Stimulated activated naive CD4-positive, alpha-beta T cell treated with Interleukin-2 at 50 U/mL for 16 hours (primary cell): ENCODE measurements around the gene RAC3.

Experiments
- DNase-seq: peaks from one replicate; lab custom pipeline; 2025; lab: John Stamatoyannopoulos, UW

Gene RAC3

DNA sequence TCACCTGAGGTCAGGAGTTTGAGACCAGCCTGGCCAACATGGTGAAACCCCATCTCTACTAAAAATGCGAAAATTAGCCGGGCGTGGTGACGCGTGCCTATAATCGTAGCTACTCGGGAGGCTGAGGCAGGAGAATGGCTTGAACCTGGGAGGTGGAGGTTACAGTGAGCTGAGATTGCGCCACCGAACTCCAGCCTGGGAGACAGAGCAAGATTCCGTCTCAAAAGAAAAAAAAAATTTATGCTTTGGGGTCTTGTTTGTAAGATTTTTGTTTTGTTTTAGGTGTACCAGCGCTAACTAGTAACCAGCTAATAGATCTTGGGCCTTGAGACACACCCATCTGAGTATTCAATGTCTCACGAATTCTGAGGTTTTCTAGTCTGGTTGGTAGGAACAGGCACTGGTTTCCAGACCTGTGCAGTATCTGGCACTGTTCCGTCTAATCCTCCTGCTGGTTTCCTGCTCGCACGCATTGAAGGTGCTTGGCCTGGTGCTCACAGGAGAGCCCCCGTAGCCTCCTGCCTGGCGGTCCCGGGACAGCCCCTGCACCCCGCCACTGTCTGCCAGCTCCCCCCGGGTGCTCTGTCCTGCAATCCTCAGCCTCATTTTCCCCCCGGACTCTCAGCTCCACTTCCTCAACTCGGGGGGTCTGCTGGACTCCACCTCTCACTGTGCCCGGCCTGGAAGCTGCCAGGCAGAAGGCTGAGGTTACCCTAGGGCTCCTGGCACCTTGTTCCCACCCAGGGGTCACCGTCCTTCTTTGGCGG lies 44.7 kb downstream of the RAC3 start:
- no peak for DNase-seq

DNA sequence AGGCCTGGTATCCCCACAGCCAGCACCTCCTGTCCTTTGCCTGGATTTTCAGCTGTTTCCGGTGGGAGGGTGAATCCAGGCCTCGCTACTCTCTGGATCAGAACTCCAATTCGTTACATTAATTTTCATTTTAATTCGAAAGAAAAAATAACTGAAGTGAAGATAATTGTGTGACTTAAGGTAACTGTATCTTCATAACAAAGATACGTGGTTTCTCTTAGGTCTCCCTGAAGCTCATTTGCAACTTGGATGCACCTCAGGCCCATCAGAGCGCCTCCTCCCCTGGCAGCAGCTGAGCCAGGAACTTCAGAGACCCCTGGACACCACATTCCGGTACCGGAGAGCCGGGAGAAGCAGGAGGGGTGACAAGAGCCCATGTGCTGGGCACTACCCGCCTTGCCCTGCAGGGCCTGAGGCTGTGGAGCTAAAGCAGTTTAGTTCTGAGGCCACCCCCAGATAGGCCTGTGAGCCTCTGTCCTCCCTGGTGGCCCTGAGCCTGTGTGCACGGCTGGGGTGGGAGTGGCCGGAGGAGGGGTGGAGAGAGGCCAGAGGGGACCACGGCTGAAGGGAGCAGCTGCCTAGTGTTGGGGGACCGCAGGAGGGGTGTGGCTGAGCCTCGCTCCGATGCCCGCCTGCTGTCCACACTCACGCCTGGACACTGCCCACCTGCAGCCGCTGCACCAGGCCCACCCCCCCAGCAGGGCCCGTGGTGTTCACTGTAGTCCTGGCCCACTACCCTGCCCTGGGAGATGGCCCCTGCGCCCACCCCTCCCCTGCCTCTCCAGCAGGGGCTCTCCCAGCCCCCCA lies 45.5 kb downstream of the RAC3 start:
- DNase-seq, result no peak

DNA sequence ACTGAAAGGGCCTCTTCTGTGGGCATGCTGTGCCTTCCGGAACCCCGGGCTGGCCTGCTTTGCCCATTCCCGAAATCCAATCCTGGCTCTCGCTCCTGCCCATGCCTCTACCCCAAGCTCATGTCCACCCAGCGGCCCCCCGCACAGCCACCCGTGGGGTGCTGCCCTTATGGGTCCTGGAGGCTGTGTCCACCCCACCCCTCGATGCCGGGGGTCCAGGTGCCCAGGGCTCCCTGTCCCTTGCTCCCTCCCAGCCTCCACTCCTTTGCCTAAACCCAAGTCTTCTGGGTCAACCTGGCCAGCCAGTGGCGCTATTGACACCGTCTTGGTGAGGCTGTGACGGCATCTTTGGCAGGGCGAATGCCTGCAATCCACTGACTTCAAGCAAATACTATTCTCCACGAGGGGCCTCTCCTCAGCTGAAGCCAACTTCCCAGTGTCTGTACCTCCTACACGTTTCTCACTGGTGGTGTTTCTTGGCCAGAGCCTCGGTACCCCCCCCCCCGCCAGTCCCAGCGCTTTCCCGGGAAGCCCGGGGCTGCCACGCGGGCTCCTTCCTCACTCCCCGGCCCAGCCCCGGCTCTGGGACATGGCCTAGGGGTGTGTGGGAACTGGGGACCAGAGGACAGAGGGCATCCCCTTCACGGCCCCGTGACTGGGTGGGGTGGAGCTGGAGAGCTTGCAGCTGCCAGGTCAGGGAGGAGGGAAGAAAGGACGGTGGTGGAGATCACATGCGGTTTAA lies 46.3 kb downstream of the RAC3 start:
- DNase-seq, result no peak

DNA sequence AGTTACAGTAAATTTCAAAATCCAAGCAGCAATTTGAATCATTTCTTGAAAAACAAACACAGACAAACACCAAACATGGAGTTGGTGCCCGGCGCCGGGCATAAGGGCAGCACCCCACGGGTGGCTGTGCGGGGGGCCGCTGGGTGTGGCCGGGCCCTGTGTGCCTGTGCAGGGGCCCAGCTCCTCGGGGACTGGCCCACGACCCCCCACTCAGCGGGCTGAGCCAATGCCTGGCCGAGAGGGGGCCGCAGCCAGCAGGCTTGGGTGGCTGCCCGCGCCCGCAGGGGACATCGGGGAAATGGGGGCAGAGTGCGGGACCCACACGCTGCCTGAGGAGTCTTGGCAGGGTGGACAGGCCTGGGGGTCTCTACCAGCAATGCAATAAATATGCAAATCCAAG lies 47.0 kb downstream of the RAC3 start:
- DNase-seq, result no peak

DNA sequence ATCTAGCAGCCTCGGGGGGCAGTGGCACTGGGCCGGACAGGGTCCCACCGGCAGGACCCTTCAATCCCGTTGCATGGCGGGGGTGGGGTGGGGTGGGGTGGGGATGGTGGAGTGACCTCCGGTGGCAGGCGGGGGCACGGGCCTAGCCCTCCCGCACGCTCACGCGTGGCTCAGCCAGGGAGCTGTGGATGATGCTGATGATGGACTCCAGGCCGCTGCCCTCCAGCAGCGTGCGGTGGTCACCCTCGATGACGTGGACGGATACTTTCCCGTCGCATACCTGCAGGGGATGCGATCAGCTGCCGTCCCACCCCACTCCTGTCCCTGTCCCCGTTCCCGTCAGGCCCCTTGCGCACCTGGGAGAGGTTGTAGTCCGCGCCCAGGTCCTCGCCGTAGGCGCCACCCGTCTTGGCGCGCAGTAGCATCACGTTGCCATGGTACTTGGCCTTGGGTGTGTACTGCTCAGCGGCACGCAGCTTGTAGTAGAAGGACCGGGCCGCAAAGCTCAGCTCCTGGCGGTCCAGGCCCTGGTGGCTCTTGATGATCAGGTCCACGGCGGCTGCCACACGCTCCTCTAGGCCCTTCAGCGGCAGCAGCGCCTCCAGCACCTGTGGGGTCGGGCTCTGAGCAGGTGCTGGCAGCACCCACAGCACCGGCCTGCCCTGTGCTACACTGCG lies 47.7 kb downstream of the RAC3 start:
- DNase-seq, result no peak

DNA sequence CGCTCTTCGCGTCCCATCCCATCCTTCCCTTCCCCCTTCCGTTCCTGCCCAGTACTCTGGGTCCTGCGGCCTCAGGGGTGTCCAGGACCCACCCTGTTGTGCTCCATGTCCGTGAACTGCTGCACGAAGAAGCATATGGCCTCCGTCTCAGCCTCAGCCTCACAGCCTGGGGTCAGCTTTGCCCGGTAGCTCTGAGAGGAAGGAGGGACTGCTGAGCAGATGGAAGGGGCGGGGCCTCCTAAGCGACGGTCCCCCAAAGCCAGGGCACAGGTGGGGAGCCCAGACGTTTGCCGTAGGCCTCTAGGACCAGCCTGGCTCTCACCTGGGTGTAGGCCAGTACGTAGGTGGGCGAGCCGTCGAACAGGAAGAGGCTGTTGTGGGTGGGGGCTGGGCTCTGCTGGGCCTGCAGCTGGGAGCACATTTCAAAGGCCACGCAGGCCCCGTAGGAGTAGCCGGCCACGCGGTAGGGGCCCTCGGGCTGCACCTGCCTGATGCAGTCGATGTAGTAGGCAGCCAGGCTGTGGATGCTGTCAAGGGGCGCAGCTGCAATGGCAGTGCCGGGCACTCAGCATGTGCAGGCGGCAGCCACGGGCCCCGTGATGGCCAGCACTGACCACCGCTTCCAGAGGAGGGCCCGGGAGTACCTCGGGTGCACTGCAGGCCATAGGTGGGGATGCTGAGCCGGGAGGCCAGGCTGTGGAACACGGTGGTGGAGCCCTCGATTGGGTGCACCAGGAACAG lies 48.7 kb downstream of the RAC3 start:
- no peak for DNase-seq

DNA sequence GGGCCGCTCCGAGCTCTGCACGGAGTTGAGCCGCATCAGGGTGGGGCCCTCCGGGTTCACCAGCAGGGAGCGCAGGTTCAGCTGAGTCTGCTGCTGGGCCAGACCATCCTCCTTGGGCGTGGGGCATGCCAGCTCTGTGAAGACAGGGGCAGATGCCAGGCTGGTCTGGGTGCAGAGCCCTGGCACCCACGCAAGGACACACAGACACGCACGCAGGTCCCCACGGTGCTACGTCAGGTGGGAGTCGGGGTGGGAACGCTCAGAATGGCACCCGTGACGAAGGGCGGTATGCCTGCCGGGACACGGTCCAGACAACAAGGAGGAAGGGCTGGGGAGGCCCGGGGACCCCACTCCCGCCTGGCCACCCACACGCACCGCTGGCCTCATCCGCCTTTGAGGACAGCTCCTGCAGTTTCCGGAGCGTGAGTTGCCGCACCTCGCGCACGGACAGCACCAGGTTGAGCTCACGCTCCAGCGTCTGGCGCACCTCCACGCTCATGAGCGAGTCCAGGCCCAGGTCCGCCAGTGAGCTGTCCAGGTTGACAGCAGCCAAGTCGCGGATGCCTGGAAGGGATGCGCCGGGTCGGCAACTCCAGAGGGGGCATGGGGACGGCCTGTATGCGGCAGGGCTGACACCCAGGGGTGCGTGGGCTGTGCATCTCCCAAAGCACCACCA lies 49.4 kb downstream of the RAC3 start:
- no peak for DNase-seq

DNA sequence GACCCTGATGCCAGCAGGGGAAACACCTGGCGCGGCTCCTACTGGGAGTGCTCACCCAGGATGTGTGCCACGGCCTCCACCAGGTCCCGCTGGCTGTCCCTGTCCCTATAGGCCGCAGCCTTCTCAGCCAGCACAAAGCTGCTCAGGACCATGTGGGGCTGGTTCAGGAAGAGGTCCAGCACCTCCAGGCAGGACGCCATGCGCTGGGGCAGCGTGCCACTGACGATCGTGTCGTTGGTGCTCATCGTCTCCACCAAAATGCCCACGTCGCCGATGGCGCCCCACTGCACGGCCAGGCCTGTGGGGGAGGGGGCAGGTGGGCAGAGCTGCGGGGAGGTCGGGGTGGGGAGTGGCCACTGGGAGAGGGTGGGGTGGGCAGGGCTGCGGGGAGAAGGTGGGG lies 50.1 kb downstream of the RAC3 start:
- DNase-seq, result no peak

DNA sequence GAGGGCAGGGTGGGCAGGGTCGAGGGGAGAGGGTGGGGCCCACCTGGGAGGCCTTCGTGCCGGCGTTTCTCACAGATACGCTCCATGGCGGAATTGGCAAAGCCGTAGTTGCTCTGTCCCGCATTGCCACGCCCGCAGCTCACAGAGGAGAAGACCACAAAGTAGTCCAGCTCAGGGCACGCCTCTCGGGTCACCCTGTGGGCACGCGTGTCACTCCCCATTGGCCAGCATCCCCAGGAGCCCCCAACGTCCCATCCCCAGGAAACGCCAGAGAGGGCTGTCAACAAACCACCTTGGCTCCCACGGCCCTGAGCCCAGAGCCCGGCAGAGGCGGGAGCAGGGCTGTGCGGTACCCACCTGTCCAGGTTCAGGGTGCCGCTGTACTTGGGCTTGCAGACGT lies 50.5 kb downstream of the RAC3 start:
- DNase-seq, result no peak

DNA sequence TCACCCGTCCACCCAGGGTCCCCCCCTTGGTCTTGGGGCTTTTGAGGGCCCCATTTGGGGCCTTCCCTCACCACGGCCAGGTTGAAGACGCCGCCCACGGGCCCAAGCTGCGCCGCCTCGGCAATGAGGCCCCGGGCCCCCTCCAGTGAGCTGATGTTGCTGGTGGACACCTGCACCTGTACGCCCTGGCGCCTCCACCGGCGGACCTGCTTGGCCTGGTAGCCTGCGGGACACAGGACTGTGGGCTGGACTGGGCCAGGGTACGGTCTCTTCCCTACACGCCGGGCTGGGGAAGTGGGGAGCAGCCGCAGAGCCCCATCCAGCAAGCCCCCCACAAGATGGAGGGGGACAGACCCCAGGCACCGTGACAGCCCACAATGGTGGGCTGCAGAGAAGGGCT lies 51.0 kb downstream of the RAC3 start:
- no peak for DNase-seq

DNA sequence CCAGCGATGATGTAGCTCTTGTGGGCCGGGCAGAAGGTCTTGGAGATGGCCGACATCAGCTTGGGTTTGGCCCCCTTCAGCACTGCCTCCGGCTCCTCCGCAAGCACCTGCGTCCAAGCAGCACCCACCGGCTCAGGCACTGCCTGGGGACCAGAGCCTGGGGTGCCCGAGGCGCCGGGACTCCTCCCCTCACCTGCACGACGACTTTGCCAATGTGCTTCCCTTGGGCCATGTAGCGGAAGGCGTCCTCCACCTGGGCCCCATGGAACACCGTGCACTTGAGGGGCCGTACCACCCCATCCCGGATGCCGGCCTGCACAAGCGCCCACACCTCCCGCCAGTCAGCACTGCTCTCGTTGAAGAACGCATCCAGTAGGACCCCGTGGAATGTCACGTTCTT lies 51.5 kb downstream of the RAC3 start:
- DNase-seq, result no peak
